H9 (cell line): ENCODE data around the gene SLC46A3. TPM values are rescaled to one million over a fixed set of nuclear protein-coding genes. Genes with fewer than 3 reads are reported as not detected.
A peak's percentile ranks its signal among the peaks of the same experiment; 100 is the strongest.

Experiments used
- DNase-seq: peaks from one replicate; pipeline ENCODE4 v3.0.0-alpha.2; 2017
- H2AFZ ChIP-seq: one replicate; pipeline ENCODE4 v1.6.1; 2013; ENCODE audit warnings: mild to moderate bottlenecking, low read length, control low read depth, moderate library complexity
- H2AK5ac ChIP-seq: 2 replicates; pipeline ENCODE4 v1.6.1; 2013; ENCODE audit warnings: low read length, control low read depth, mixed read lengths; ENCODE audit not compliant: insufficient read length
- H2BK120ac ChIP-seq: one replicate; pipeline ENCODE4 v1.6.1; 2013; ENCODE audit warnings: low read depth, mild to moderate bottlenecking, low read length, control low read depth, inconsistent platforms; ENCODE audit not compliant: poor library complexity, severe bottlenecking
- H2BK12ac ChIP-seq: 2 replicates; pipeline ENCODE4 v1.6.1; 2013; ENCODE audit warnings: low read length, control low read depth, mixed read lengths, low read depth; ENCODE audit not compliant: insufficient read length
- H2BK15ac ChIP-seq: 2 replicates; pipeline ENCODE4 v1.6.1; 2013; ENCODE audit warnings: low read depth, low read length, control low read depth
- H2BK20ac ChIP-seq: one replicate; pipeline ENCODE4 v1.6.1; 2013; ENCODE audit warnings: low read depth, mild to moderate bottlenecking, low read length, control low read depth, inconsistent platforms; ENCODE audit not compliant: poor library complexity, severe bottlenecking
- H2BK5ac ChIP-seq: 2 replicates; pipeline ENCODE4 v1.6.1; 2013; ENCODE audit warnings: low read length, control low read depth, mixed read lengths; ENCODE audit not compliant: insufficient read length
- H3K14ac ChIP-seq: 2 replicates; pipeline ENCODE4 v1.6.1; 2013; ENCODE audit warnings: low read length, control low read depth; ENCODE audit not compliant: insufficient read depth
- H3K18ac ChIP-seq: 2 replicates; pipeline ENCODE4 v1.6.1; 2013; ENCODE audit warnings: low read depth, mild to moderate bottlenecking, mixed read lengths, low read length, control low read depth; ENCODE audit not compliant: insufficient read length
- H3K23ac ChIP-seq: 2 replicates; pipeline ENCODE4 v1.6.1; 2013; ENCODE audit warnings: low read length, control low read depth, mixed read lengths, low read depth; ENCODE audit not compliant: insufficient read length
- H3K23me2 ChIP-seq: 2 replicates; pipeline ENCODE4 v1.6.1; 2013; ENCODE audit warnings: low read depth, mild to moderate bottlenecking, mixed read lengths, low read length, control low read depth; ENCODE audit not compliant: insufficient read length, poor library complexity, severe bottlenecking
- H3K27ac ChIP-seq: 2 replicates; pipeline ENCODE4 v1.5.1; 2013; ENCODE audit warnings: low read length, control low read depth, mixed read lengths, low read depth; ENCODE audit not compliant: insufficient read length
- H3K27me3 ChIP-seq: 2 replicates; pipeline ENCODE4 v1.6.1; 2013; ENCODE audit warnings: low read length, control low read depth, inconsistent platforms; ENCODE audit not compliant: insufficient read depth
- H3K4ac ChIP-seq: 2 replicates; pipeline ENCODE4 v1.6.1; 2013; ENCODE audit warnings: low read depth, mild to moderate bottlenecking, control low read depth, inconsistent platforms, low read length, moderate library complexity
- H3K4me1 ChIP-seq: 2 replicates; pipeline ENCODE4 v1.6.1; 2013; ENCODE audit warnings: low read length, control low read depth, inconsistent platforms; ENCODE audit not compliant: insufficient read depth
- H3K4me2 ChIP-seq: 2 replicates; pipeline ENCODE4 v1.6.1; 2013; ENCODE audit warnings: low read length, control low read depth, mixed read lengths; ENCODE audit not compliant: insufficient read length, insufficient read depth
- H3K56ac ChIP-seq: 2 replicates; pipeline ENCODE4 v1.6.1; 2013; ENCODE audit warnings: low read depth, mild to moderate bottlenecking, mixed read lengths, low read length, control low read depth; ENCODE audit not compliant: insufficient read length
- H3K79me1 ChIP-seq: 2 replicates; pipeline ENCODE4 v1.6.1; 2013; ENCODE audit warnings: low read depth, mild to moderate bottlenecking, moderate library complexity, low read length, control low read depth, inconsistent platforms; ENCODE audit not compliant: insufficient read depth, poor library complexity, severe bottlenecking
- H3K79me2 ChIP-seq: 2 replicates; pipeline ENCODE4 v1.6.1; 2013; ENCODE audit warnings: low read length, control low read depth, inconsistent platforms; ENCODE audit not compliant: insufficient read depth
- H3K9ac ChIP-seq: 2 replicates; pipeline ENCODE4 v1.6.1; 2013; ENCODE audit warnings: low read length, control low read depth, mixed read lengths; ENCODE audit not compliant: insufficient read length; ENCODE audit errors: extremely low read depth
- H3K9me3 ChIP-seq: one replicate; pipeline ENCODE4 v1.6.1; 2013; ENCODE audit warnings: low read depth, low read length, inconsistent platforms; ENCODE audit not compliant: control insufficient read depth
- H3T11ph ChIP-seq: one replicate; pipeline ENCODE4 v1.6.1; 2013; ENCODE audit warnings: mild to moderate bottlenecking, low read length, control low read depth, inconsistent platforms
- H4K20me1 ChIP-seq: one replicate; pipeline ENCODE4 v1.6.1; 2013; ENCODE audit not compliant: control insufficient read depth, insufficient read length, insufficient read depth
- H4K5ac ChIP-seq: 2 replicates; pipeline ENCODE4 v1.6.1; 2013; ENCODE audit warnings: low read depth, mild to moderate bottlenecking, mixed read lengths, low read length, control low read depth; ENCODE audit not compliant: insufficient read length
- H4K8ac ChIP-seq: replicated peaks from 2 replicates; pipeline ENCODE4 v1.6.1; 2013; ENCODE audit warnings: low read length, control low read depth, mixed read lengths, low read depth; ENCODE audit not compliant: insufficient read length
- H4K91ac ChIP-seq: 2 replicates; pipeline ENCODE4 v1.6.1; 2013; ENCODE audit warnings: low read depth, mild to moderate bottlenecking, moderate library complexity, mixed read lengths, low read length, control low read depth; ENCODE audit not compliant: insufficient read length
- H3K27ac Mint-ChIP-seq, 3 experiments: 2 replicates in 2 of 3; 3 replicates in 1 of 3; pipeline ENCODE4 v1.8.0; 2020 to 2021; ENCODE audit warnings: mixed read lengths in 3 of 3, mild to moderate bottlenecking in 1 of 3, moderate library complexity in 1 of 3
- H3K27me3 Mint-ChIP-seq: 2 replicates; pipeline ENCODE4 v1.8.0; 2021; ENCODE audit warnings: low read depth, mild to moderate bottlenecking, moderate library complexity, mixed read lengths
- H3K36me3 Mint-ChIP-seq, 3 experiments: 2 replicates in 2 of 3; 3 replicates in 1 of 3; pipeline ENCODE4 v1.8.0; 2020 to 2021; ENCODE audit warnings: low read depth in 3 of 3, mixed read lengths in 3 of 3; ENCODE audit not compliant: insufficient read depth in 1 of 3
- H3K4me1 Mint-ChIP-seq, 2 experiments: 2 replicates each; pipeline ENCODE4 v1.8.0; 2020; ENCODE audit warnings: mixed read lengths in 2 of 2
- H3K4me3 Mint-ChIP-seq, 2 experiments: 2 replicates in 1 of 2; 3 replicates in 1 of 2; pipeline ENCODE4 v1.8.0; 2020 to 2021; ENCODE audit warnings: mild to moderate bottlenecking in 2 of 2, mixed read lengths in 2 of 2, moderate library complexity in 1 of 2
- H3K9me3 Mint-ChIP-seq, 2 experiments: 2 replicates in 1 of 2; 3 replicates in 1 of 2; pipeline ENCODE4 v1.8.0; 2020; ENCODE audit warnings: mild to moderate bottlenecking in 2 of 2, mixed read lengths in 2 of 2, moderate library complexity in 1 of 2
- CTCF ChIP-seq: fragments of 200-600 bp; sonication (generic); conservative IDR thresholded peaks from 3 replicates; pipeline ENCODE4 v1.8.0; 2021; ENCODE audit warnings: antibody characterized with exemption, mild to moderate bottlenecking
- WGBS: extraction: QIAGEN DNeasy Blood & Tissue Kit; methylation state at CpG from one replicate; pipeline ENCODE4 v1.1.7; 2013; ENCODE audit warnings: missing lambda C conversion rate, low lambda C conversion rate, mixed read lengths; ENCODE audit not compliant: insufficient read length; ENCODE audit errors: extremely low coverage; 5-methylcytosine and 5-hydroxymethylcytosine counted together
- total RNA-seq: library from RNA; stranded (reverse); gene quantifications from 2 replicates; pipeline ENCODE4 v1.2.1, GENCODE V29; 2021

Gene SLC46A3
- total RNA-seq, 1 experiment from 2014 or later: 0.26 TPM

- H3K14ac ChIP-seq: no peak overlapping the region
- no peaks in the 10 kb centered on the region for H3K4me1 ChIP-seq
- H4K8ac ChIP-seq: no peak overlapping the region
- H3K23ac ChIP-seq: no peak overlapping the region
- peaks cover 4% of the 10 kb centered on the region for H3K23me2 ChIP-seq
- H3K79me1 ChIP-seq: no peaks in the 10 kb centered on the region
- no peak overlapping the region for H2AFZ ChIP-seq
- no peak overlapping the region for H2AK5ac ChIP-seq
- H4K20me1 ChIP-seq: no peaks in the 10 kb centered on the region
- H3K9me3 ChIP-seq: no peaks in the 10 kb centered on the region
- peak overlapping the region; percentile 92 for H3K4me3 Mint-ChIP-seq
- no peaks in the 10 kb centered on the region for H3K79me2 ChIP-seq
- H3T11ph ChIP-seq: no peak overlapping the region
- no peak overlapping the region for H2BK20ac ChIP-seq
- no peak overlapping the region for H2BK120ac ChIP-seq
- peak overlapping the region; percentile 11 for H3K9ac ChIP-seq
- H2BK15ac ChIP-seq: no peak overlapping the region
- no peaks in the 10 kb centered on the region; a peak in 1 of 5 replicates for H3K9me3 Mint-ChIP-seq
- peak overlapping the region; percentile 68 for H3K4me2 ChIP-seq
- TF ChIP-seq CTCF: no peak
- H2BK5ac ChIP-seq: no peak overlapping the region
- no peaks in the 10 kb centered on the region; a peak in 1 of 7 replicates for H3K36me3 Mint-ChIP-seq
- H3K27me3 ChIP-seq: no peaks in the 10 kb centered on the region; the same call in 1 of the 2 replicates
- H4K91ac ChIP-seq: no peak overlapping the region
- H3K56ac ChIP-seq: no peak overlapping the region
- H2BK12ac ChIP-seq: no peak overlapping the region
- H3K4ac ChIP-seq: no peak overlapping the region
- no peak overlapping the region for H3K27ac ChIP-seq
- H4K5ac ChIP-seq: no peak overlapping the region
- no peak overlapping the region for H3K27ac Mint-ChIP-seq
- no peak for DNase-seq
- H3K4me1 Mint-ChIP-seq: peaks cover 12 to 14% of the 10 kb centered on the region in 2 experiments
- H3K27me3 Mint-ChIP-seq: peaks cover 34% of the 10 kb centered on the region
- no peak overlapping the region for H3K18ac ChIP-seq
- no CpG with 5 or more reads among the region's 10 CpGs for WGBS
These were observed 601 bp downstream of the SLC46A3 start for GRCh38 chr13:28718196-28718542.
